ENCODE data around the gene LAMTOR2. TPM values are rescaled to one million over a fixed set of nuclear protein-coding genes. Genes with fewer than 3 reads are reported as not detected.

Gene LAMTOR2
- 60.7 and 86.5 TPM in 2 replicates for total RNA-seq

GRCh38 chr1:156054500-156055280, at the start of gene LAMTOR2:
Gene LAMTOR2, plus strand, starts transcription at chr1:156054782. Its CDS starts 108 bp downstream, at chr1:156054890.

DNA sequence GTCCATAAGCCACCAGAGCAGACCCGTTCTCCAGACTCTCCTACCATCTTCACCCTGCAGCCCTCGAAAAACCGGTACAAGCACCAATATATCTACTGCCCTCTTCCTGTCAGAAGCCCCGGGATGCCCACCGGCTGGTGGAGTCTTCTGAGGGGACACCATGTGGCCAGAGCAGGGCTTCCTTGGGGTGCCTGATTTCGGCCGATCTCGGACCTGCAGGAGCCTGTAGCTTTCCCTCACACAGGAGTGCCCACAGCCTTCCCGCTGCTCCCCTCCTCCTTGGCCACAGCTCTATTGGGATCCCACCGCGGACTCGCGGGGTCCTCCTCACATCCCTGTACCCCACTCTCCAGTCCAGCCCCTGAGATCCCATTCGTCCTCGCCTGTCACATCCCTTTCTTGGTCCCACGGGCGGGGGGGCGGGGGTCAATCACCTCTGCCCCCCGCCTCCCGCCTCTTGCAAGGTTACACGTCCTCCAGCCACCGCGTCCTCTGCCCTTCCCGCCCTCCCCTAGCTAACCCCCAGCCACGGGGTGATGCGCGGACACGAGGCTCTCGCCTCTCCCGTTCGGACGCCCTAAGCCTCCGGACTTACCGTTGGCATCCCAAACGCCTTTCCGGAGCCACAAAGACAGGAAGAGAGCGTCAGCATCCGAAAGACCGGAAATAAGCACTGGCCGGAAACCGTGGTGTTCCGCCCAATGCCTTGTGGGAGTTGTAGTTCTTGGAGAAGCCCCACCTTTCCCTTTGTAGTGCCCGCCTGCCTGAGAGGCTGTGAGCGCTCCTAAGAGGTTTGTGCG, 34.1 kb upstream of the LAMTOR2 start, which contains the start of gene SSR2:
SSR2 (minus strand) TSS at position 659 of the 800 bp plus-strand sequence. CDS start 784 bp downstream, outside the sequence.

GRCh38 chr1:156053768-156054499, 648 bp upstream of the LAMTOR2 start, which contains the start of gene UBQLN4:
Gene UBQLN4, minus strand, starts transcription at chr1:156053798. Its CDS starts 97 bp downstream, at chr1:156053701.

GRCh38 chr1:156060937-156061636, 6.5 kb downstream of the LAMTOR2 start, which contains the start of gene RAB25:
Gene RAB25, plus strand, starts transcription at chr1:156061160. Its CDS starts 241 bp downstream, at chr1:156061401.

DNA sequence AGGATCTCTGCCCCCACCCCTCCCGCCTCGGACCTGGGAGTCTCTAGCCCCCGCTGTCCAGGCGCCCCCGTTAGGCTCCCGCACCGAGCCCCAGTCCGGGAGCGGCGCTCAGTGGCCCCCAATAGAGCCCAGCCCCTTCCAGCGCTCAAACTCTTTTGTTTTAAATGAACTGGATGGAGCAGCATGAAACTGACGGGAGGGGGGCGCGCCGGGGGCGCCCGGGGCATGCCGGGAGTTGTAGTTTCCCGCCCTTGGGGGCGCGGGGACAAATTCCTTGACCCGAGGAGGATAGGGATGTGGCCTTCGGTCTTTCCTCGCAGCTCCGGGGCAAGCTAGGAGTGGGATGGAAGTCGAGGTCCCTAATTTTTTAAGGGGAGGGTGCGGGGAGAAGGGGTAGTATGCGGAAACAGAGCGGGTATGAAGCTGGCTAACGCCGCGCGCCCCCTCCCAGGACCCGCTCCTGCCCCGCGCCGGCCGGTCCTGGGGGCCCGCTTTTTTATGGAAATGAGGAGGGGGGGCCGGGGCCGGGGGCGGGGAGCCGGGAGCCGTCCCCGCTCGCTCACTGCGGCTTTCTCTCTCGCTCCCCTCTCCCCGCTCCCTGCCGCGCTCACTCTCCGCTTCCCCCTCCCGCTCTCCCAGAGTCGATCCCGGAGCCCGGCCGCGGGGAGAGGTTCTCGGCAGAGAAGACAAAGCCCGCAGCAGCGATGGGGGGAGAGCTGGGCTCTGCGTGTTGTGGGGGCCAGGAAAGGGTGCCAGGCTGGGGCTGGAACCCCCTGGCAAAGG, 27.9 kb downstream of the LAMTOR2 start, which contains the start of gene MEX3A:
MEX3A (minus strand) TSS at position 157 of the 783 bp plus-strand sequence. CDS start 467 bp downstream, outside the sequence.

Other genes with a start within 250 kb of the LAMTOR2 start
- 18.6 and 24.8 TPM in 2 replicates for gene GON4L, start 197.6 kb upstream of the LAMTOR2 start, total RNA-seq
- gene SYT11, start 195.2 kb upstream of the LAMTOR2 start, total RNA-seq, result 35.4 and 37.9 TPM in 2 replicates
- 25.2 and 36.1 TPM in 2 replicates for gene RIT1, start 143.4 kb upstream of the LAMTOR2 start, total RNA-seq
- 14.6 and 19.9 TPM in 2 replicates for gene KHDC4, start 120.4 kb upstream of the LAMTOR2 start, total RNA-seq
- not detected in 2 replicates for gene RXFP4, start 113.1 kb upstream of the LAMTOR2 start, total RNA-seq
- 90.5 and 126 TPM in 2 replicates for gene ARHGEF2, start 76.2 kb upstream of the LAMTOR2 start, total RNA-seq
- gene SSR2, start 33.8 kb upstream of the LAMTOR2 start, total RNA-seq, result 511 and 610 TPM in 2 replicates
- gene UBQLN4, start 984 bp upstream of the LAMTOR2 start, total RNA-seq, result 8.8 and 9.4 TPM in 2 replicates
- gene RAB25, start 6.4 kb downstream of the LAMTOR2 start, total RNA-seq, result not detected in 2 replicates
- gene MEX3A, start 27.7 kb downstream of the LAMTOR2 start, total RNA-seq, result 1.3 and 1.6 TPM in 2 replicates
- 865 and 1,009 TPM in 2 replicates for gene LMNA, start 59.9 kb downstream of the LAMTOR2 start, total RNA-seq
- 0.57 and 0.83 TPM in 2 replicates for gene SEMA4A, start 98.8 kb downstream of the LAMTOR2 start, total RNA-seq
- gene SLC25A44, start 139.3 kb downstream of the LAMTOR2 start, total RNA-seq, result 5.5 and 7.2 TPM in 2 replicates
- gene PMF1, start 158.2 kb downstream of the LAMTOR2 start, total RNA-seq, result 17.2 and 21.9 TPM in 2 replicates
- gene BGLAP, start 187.4 kb downstream of the LAMTOR2 start, total RNA-seq, result 0.09 and 0.14 TPM in 2 replicates
- 0.14 and 0.28 TPM in 2 replicates for gene PAQR6, start 193.3 kb downstream of the LAMTOR2 start, total RNA-seq
- gene SMG5, start 228.0 kb downstream of the LAMTOR2 start, total RNA-seq, result 29.2 and 34.9 TPM in 2 replicates
- gene TMEM79, start 229.5 kb downstream of the LAMTOR2 start, total RNA-seq, result 1.3 and 2.2 TPM in 2 replicates
- 72.1 and 81.4 TPM in 2 replicates for gene GLMP, start 240.9 kb downstream of the LAMTOR2 start, total RNA-seq
- gene VHLL, start 244.5 kb downstream of the LAMTOR2 start, total RNA-seq, result 0.28 TPM in 1 of 2 replicates, not detected in the other